HepG2 (cell line): Measurements from ENCODE around the gene MTUS2.

Experiments
- EZH2 ChIP-seq: conservative IDR thresholded peaks from 2 replicates; pipeline ENCODE4 v1.6.1; 2012; ENCODE audit warnings: mild to moderate bottlenecking, low read depth, low read length, moderate library complexity
- HDAC2 ChIP-seq: sonication (generic); formaldehyde crosslinking; IDR thresholded peaks from 2 replicates; pipeline ENCODE4 v1.4.0; 2020; ENCODE audit warnings: missing genetic modification reagents
- MTA3 ChIP-seq: sonication (generic); formaldehyde crosslinking; IDR thresholded peaks from 2 replicates; pipeline ENCODE4 v1.4.0; 2020; ENCODE audit warnings: missing genetic modification reagents

DNA sequence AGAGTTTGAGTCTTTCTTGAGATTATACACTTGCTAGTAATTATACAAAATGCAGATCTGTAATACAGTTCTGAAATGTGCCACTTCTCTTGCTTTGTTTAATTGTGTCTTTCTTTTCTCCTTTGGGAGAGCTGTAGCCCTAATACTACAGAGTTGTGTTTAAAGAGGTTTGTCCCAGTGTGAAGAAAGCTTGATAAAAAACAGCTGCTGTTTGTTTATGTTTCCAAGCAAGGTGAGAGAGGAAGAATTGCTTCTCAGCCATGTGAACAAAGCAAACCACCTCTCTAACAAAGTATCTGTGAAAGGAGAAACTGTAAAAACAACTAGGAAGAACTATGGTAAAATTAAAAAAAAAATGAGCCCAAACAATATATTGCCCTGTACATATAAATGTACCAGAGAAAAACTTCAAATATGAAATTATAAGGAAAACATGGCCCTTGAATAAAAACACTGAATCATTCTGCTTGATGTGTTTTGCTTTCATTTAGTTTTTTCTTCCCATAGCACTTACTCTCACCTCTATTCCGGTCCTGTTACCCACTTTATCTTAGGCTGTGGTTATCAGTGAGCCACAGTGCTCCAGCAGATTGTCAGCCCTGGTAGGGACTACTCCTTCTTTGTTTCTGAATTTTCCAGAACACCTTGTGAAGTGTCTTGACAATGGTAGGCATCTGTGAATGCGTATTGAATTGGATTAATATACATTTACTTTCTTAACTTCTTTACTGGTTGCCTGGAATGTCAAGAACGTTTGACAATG lies 257.1 kb downstream of the MTUS2 start:
- TF ChIP-seq EZH2 (no peak), MTA3 (CRISPR knock-in tag) (no peak), HDAC2 (CRISPR knock-in tag) (no peak)
